Brain microvascular endothelial cell (primary cell): ENCODE data around the gene DFFB.

Source experiments
- DNase-seq: peaks from one replicate; pipeline ENCODE4 v3.0.0-alpha.2; 2020
- H3K27ac ChIP-seq: fragments of 250-450 bp; sonication (Bioruptor Pico); 2 replicates; pipeline ENCODE4 v1.5.1; 2020; ENCODE audit warnings: mild to moderate bottlenecking, moderate library complexity
- H3K27me3 ChIP-seq: fragments of 250-450 bp; sonication (Bioruptor Pico); replicated peaks from 2 replicates; pipeline ENCODE4 v1.5.1; 2020; ENCODE audit warnings: mild to moderate bottlenecking
- H3K36me3 ChIP-seq: fragments of 250-450 bp; sonication (Bioruptor Pico); replicated peaks from 2 replicates; pipeline ENCODE4 v1.5.1; 2020; ENCODE audit warnings: mild to moderate bottlenecking
- H3K4me3 ChIP-seq: 2 replicates; pipeline ENCODE4 v1.5.1; 2011; ENCODE audit warnings: low read depth, mild to moderate bottlenecking, control low read depth, low read length, moderate library complexity
- in situ Hi-C: cut with HindIII; loops from 2 replicates; pipeline ENCODE4 v1.10.0; 2017; ENCODE audit warnings: low sequenced_read_pairs, low pct_ligation_motif_present
- TF ChIP-seq, protein P1 (sequence below): IDR thresholded peaks from 2 replicates; pipeline ENCODE4 v1.5.1; 2011; ENCODE audit warnings: low read depth, mild to moderate bottlenecking, moderate library complexity, low read length, control low read depth, inconsistent platforms; ENCODE audit errors: missing control alignments

The DFFB gene

DNA sequence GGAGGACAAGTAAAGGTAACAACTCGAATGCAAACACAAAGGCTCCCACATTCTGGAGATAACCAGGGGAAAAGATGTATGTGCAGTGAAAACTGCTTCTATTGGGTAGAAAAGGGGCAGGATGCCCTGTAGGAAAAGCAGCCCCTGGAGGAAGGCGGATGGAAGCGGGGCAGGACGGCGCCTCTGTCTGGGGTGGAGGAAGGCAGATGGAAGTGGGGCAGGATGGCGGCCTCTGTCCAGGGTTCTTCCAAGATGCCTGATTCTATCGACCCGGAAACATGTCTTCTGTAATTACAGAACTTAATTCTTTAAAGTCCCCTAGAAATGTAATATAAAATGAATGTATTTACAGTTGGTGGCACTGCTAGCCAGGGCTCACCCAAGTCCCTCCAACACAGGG, 37.0 kb upstream of the DFFB start:
- Histone ChIP-seq H3K27ac (no peak overlapping the region), H3K4me3 (no peak overlapping the region), H3K27me3 (no peaks in the 10 kb centered on the region), H3K36me3 (peaks cover 3% of the 10 kb centered on the region)
- TF ChIP-seq, protein P1, sequence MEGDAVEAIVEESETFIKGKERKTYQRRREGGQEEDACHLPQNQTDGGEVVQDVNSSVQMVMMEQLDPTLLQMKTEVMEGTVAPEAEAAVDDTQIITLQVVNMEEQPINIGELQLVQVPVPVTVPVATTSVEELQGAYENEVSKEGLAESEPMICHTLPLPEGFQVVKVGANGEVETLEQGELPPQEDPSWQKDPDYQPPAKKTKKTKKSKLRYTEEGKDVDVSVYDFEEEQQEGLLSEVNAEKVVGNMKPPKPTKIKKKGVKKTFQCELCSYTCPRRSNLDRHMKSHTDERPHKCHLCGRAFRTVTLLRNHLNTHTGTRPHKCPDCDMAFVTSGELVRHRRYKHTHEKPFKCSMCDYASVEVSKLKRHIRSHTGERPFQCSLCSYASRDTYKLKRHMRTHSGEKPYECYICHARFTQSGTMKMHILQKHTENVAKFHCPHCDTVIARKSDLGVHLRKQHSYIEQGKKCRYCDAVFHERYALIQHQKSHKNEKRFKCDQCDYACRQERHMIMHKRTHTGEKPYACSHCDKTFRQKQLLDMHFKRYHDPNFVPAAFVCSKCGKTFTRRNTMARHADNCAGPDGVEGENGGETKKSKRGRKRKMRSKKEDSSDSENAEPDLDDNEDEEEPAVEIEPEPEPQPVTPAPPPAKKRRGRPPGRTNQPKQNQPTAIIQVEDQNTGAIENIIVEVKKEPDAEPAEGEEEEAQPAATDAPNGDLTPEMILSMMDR = no peak
- in situ Hi-C loops = no loop called here
- no peak for DNase-seq

DNA sequence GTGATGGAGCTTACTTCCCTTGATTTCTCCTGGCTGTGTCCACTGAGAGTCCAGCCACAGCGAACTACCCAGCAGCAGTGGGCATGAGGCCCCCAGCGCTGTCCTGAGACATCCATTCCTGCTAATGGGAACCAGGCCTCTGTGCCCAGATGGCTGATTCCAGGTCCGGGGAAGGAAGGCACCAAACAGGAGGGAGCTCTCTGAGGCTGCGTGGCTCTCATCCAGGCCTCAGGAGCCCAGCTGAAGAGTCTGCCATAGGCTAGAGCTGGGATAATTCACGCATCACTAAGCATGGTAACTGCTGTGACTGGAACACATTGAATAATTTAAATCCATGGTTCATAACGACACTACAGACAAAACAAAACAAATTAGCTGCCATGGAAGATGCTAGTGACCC, 36.3 kb upstream of the DFFB start:
- H3K27me3 ChIP-seq = no peaks in the 10 kb centered on the region
- DNase-seq = no peak
- no peak overlapping the region for H3K27ac ChIP-seq
- in situ Hi-C loops = no loop called here
- TF ChIP-seq, protein P1 = no peak
- no peak overlapping the region for H3K4me3 ChIP-seq
- peaks cover 6% of the 10 kb centered on the region for H3K36me3 ChIP-seq

DNA sequence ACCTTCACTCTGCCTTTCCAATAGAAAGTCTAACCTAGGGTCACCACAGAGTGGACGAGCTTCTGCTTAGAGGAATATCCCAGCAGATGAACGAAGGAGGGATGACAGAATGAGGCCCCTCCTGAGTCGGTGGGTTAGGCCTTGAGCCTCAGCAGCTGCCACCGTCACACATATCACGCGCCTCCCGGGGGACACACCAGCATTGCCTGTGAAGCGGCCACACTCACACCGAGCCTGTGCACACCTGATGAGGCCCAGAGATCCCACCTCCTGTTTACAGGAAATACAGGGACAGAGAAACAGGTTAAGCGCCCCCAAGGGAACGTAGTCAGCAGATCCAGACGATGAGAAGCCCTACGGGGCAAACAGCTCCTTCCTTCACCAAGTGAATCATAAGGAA, 35.8 kb upstream of the DFFB start:
- Histone ChIP-seq H3K36me3 (peaks cover 7% of the 10 kb centered on the region), H3K27ac (no peak overlapping the region), H3K4me3 (no peak overlapping the region), H3K27me3 (no peaks in the 10 kb centered on the region)
- no peak for DNase-seq
- TF ChIP-seq, protein P1 = no peak
- in situ Hi-C loops = no loop called here

DNA sequence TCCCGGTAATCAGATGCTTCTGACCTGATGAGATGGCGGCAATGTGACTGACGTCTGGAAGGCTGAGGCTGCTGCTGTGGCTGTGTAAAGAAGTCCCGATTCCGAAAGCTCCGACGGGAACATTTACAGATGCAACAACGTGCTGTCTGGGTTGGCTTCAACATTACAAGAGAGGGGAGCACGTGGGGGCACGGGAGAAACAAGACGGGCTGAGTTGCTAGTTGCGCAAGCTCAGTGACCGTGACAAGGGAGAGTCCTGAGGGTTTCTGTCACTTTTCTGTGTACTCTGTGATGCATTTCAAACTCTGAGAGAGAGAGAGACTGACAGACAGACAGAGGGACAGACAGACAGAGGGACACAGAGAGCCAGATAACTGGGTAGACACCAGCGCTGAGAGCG, 35.4 kb upstream of the DFFB start:
- in situ Hi-C loops = no loop called here
- Histone ChIP-seq H3K27me3 (no peaks in the 10 kb centered on the region), H3K36me3 (peaks cover 7% of the 10 kb centered on the region), H3K27ac (no peak overlapping the region), H3K4me3 (no peak overlapping the region)
- TF ChIP-seq, protein P1 = no peak
- DNase-seq = no peak

DNA sequence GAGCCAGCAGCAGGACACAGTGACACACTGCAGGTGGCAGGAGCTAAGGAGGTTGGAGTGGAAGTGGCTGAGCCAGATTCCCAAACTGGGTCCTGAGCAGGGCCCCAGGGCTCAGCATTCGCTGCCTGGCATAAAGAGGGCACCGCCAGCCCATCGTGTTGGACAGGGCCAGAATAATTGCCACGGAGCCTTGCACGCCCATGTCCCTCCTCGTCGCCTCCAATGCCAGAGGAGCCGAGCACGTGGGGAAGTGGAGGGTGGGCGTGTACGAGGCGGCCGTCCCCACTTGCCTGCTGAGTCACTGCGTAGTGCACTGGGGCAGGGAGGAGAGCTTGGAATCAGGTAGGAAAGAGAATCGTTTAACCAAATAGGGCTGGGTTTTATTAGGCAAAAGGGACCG, 34.9 kb upstream of the DFFB start:
- no peak for DNase-seq
- Histone ChIP-seq H3K27me3 (no peaks in the 10 kb centered on the region), H3K36me3 (peaks cover 7% of the 10 kb centered on the region), H3K27ac (no peak overlapping the region), H3K4me3 (no peak overlapping the region)
- in situ Hi-C loops = no loop called here
- TF ChIP-seq, protein P1 = no peak

DNA sequence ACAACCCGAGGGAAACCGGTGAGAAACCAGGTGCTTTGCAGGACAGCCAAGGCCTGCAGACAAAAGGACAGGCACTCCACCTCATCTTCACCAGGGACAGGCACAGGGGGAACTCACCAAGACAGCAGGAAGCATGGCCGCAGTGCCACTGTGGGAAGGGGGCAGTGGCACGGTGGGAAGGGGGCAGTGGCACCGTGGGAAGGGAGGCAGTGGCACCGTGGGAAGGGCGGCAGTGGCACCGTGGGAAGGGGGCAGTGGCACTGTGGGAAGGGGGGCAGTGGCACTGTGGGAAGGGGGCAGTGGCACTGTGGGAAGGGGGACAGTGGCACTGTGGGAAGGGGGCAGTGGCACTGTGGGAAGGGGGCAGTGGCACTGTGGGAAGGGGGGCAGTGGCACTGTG, 32.6 kb upstream of the DFFB start:
- in situ Hi-C loops = no loop called here
- no peak for DNase-seq
- Histone ChIP-seq H3K4me3 (no peak overlapping the region), H3K36me3 (peaks cover 17% of the 10 kb centered on the region), H3K27ac (no peak overlapping the region), H3K27me3 (no peaks in the 10 kb centered on the region)
- TF ChIP-seq, protein P1 = no peak
